ENCODE measurements around the gene TRAM2. TPM values are rescaled to one million over a fixed set of nuclear protein-coding genes. Genes with fewer than 3 reads are reported as not detected.

The TRAM2 gene
- polyA plus RNA-seq, 2 donors = 1.0 to 1.8 TPM

DNA sequence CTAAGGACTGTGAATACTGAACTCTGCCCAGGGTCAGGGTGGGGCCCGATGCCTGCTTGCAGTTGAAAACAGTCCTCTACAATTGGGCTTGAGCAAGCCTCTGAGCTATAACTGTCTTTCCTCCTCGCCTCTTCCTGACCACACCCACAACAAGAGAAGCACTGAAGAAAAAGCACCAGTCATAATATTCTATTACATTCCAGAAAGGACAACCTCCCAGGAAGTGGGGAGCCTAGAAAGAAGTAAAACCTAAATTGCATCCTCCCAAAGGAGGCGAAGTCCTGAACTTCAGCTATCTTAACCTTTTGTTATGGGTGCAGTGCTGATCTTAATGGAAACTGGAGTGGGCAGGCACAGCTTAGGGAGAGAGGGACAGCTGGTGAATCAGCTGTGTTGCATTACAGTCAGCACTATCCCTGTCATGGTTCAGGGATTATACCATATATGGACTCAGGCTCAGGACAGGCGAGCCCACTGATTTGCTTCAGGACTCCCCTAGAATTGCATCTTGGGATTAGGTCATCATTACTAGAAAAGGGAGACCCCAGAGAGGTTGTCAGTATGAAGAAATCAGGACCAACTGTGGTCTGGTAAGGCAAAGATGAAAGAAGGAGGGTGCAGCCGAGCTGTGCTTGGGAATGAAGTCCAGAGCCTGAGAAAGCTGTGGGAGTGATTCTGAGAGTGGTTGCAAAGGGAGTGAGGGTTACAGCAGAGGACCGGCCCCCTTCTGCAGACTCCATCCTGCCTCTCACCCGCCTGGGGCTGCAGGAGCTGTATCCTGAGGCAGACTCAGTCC, 18.3 kb upstream of the TRAM2 start:
- WGBS, 2 donors = 46 to 51% methylated on average over 7 of the region's 7 CpGs
- Histone ChIP-seq H3K4me3 (ENCODE audit: low read depth in 1 of 2, low read length in 2 of 2) (no peak overlapping the region), H3K9me3 (ENCODE audit: control insufficient read depth in 2 of 2, insufficient read depth in 1 of 2, low read depth in 1 of 2, low read length in 1 of 2) (no peaks in the 10 kb centered on the region), H3K36me3 (ENCODE audit: control insufficient read depth in 2 of 2, insufficient read depth in 2 of 2, low read length in 1 of 2) (no peaks in the 10 kb centered on the region), H3K27ac (ENCODE audit: low read depth in 2 of 2, low read length in 1 of 2) (peak overlapping the region; percentile 63 to 70), H3K27me3 (ENCODE audit: control insufficient read depth in 1 of 2, insufficient read depth in 2 of 2, low read length in 2 of 2) (no peaks in the 10 kb centered on the region), H3K4me1 (ENCODE audit: control insufficient read depth in 2 of 2, insufficient read depth in 2 of 2, low read length in 1 of 2) (no peaks in the 10 kb centered on the region)

DNA sequence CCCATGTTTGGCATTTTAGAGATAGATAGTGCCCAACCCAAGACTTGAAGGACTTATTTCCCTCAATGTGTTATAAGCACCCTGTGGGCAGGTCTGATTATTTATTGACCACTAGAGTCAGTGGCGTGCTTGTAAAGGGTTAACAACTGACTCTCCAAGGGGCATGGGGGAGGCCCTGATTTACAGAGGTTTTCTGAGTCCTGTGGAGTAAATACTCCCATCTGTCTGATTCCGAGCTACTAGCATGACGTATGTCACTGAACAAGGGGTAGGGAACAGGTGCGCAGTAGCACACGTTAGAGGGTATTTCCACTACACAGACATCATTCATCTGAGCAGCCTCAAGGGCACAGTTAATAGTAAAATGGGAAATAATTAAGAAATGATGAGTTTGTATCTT, 17.4 kb upstream of the TRAM2 start:
- no peak overlapping the region for H3K4me3 ChIP-seq (ENCODE audit: low read depth in 1 of 2, low read length in 2 of 2)
- no peaks in the 10 kb centered on the region for H3K9me3 ChIP-seq (ENCODE audit: control insufficient read depth in 2 of 2, insufficient read depth in 1 of 2, low read depth in 1 of 2, low read length in 1 of 2)
- H3K36me3 ChIP-seq (ENCODE audit: control insufficient read depth in 2 of 2, insufficient read depth in 2 of 2, low read length in 1 of 2) = no peaks in the 10 kb centered on the region
- H3K4me1 ChIP-seq (ENCODE audit: control insufficient read depth in 2 of 2, insufficient read depth in 2 of 2, low read length in 1 of 2) = no peaks in the 10 kb centered on the region
- H3K27ac ChIP-seq (ENCODE audit: low read depth in 2 of 2, low read length in 1 of 2) = no peak overlapping the region
- WGBS, 2 donors = 87 to 91% methylated on average over 5 of the region's 5 CpGs
- H3K27me3 ChIP-seq (ENCODE audit: control insufficient read depth in 1 of 2, insufficient read depth in 2 of 2, low read length in 2 of 2) = no peaks in the 10 kb centered on the region

DNA sequence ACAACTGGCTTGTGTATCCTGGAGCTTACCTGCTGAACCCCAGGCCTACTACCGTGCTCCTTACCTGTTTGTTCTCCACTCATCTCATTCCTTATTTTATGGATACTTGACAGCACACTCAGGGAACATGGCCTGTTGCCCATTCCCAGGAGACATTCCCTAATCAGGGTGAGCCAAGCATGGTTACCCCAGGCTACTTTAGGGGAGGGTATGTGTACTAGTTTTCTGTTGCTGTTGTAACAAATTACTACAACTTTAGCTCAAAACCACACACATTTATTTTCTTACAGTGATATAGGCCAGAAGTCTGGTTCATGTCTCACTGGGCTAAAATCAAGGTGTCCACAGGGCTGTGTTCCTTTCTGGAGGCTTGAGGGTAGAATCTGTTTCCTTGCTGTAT, 15.0 kb upstream of the TRAM2 start:
- Histone ChIP-seq H3K27me3 (ENCODE audit: control insufficient read depth in 1 of 2, insufficient read depth in 2 of 2, low read length in 2 of 2) (no peaks in the 10 kb centered on the region), H3K4me1 (ENCODE audit: control insufficient read depth in 2 of 2, insufficient read depth in 2 of 2, low read length in 1 of 2) (no peaks in the 10 kb centered on the region), H3K36me3 (ENCODE audit: control insufficient read depth in 2 of 2, insufficient read depth in 2 of 2, low read length in 1 of 2) (no peaks in the 10 kb centered on the region), H3K27ac (ENCODE audit: low read depth in 2 of 2, low read length in 1 of 2) (no peak overlapping the region), H3K4me3 (ENCODE audit: low read depth in 1 of 2, low read length in 2 of 2) (no peak overlapping the region), H3K9me3 (ENCODE audit: control insufficient read depth in 2 of 2, insufficient read depth in 1 of 2, low read depth in 1 of 2, low read length in 1 of 2) (no peaks in the 10 kb centered on the region)
- 50 to 65% methylated on average over 1 of the region's 1 CpG for WGBS, 2 donors

DNA sequence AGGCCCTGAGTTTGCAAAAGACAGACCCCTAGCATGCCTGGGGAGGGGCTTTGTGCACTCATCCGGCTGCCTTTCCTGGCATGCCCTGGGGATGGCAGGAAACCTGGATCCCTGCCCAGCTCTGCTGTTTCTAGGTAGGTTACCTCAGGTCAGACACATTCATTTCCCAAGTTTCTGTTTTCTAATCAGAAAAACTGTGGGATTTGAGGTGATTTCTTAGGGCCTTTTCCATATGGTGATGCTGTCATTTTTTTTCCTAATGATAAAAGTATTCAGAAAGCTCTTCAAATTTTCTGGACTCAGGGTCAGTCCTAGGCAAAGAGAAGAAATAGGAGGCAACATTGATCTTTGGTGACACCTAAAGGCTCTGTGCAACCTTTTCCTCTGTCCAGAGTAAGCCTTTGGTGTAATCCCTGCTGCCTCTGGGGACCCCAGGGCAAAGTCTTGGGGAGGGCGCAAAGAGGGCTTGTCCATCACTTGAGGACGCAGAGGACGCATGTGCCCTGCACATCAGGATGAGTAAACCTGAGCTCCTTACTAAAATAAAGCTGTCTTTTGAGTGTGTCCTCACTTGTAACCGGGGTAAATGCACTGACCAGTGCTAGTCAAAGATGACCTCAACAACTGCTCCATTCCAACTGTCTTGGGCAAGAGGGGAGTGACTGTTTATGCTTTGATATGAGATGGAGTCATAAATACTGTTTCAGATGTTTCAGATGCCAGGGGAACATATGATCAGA, 13.5 kb upstream of the TRAM2 start:
- 77 to 80% methylated on average over 5 of the region's 5 CpGs for WGBS, 2 donors
- no peak overlapping the region for H3K27ac ChIP-seq (ENCODE audit: low read depth in 2 of 2, low read length in 1 of 2)

DNA sequence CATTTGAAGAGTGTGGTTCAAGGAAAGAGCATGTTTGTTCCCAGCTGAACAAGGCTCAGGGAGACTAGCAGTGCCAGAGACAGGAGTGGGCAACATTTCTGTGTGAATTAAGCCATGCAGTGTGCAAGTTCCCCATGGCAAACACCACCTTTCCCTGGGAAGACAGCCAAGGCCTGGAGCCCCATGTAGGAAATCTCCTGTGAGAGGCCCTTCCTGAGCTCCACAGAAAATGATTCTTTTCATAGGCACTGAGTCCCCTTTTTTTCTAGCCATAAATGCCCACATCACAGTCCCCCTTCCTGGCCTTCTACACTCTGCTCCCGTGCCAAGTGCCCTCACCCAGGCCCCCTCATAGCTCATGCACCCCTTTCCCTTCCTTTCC, 11.8 kb upstream of the TRAM2 start:
- H3K27me3 ChIP-seq (ENCODE audit: control insufficient read depth in 1 of 2, insufficient read depth in 2 of 2, low read length in 2 of 2) = no peaks in the 10 kb centered on the region
- WGBS, 2 donors = 65 to 67% methylated on average over 1 of the region's 1 CpG
- no peak overlapping the region for H3K27ac ChIP-seq (ENCODE audit: low read depth in 2 of 2, low read length in 1 of 2)

More for the DNA sequence above, 13.5 kb upstream of the TRAM2 start:
- H3K36me3 ChIP-seq (ENCODE audit: control insufficient read depth in 2 of 2, insufficient read depth in 2 of 2, low read length in 1 of 2) = no peaks in the 10 kb centered on the region
- H3K27me3 ChIP-seq (ENCODE audit: control insufficient read depth in 1 of 2, insufficient read depth in 2 of 2, low read length in 2 of 2) = no peaks in the 10 kb centered on the region
- H3K9me3 ChIP-seq (ENCODE audit: control insufficient read depth in 2 of 2, insufficient read depth in 1 of 2, low read depth in 1 of 2, low read length in 1 of 2) = no peaks in the 10 kb centered on the region
- no peaks in the 10 kb centered on the region for H3K4me1 ChIP-seq (ENCODE audit: control insufficient read depth in 2 of 2, insufficient read depth in 2 of 2, low read length in 1 of 2)
- no peak overlapping the region for H3K4me3 ChIP-seq (ENCODE audit: low read depth in 1 of 2, low read length in 2 of 2)

DNA sequence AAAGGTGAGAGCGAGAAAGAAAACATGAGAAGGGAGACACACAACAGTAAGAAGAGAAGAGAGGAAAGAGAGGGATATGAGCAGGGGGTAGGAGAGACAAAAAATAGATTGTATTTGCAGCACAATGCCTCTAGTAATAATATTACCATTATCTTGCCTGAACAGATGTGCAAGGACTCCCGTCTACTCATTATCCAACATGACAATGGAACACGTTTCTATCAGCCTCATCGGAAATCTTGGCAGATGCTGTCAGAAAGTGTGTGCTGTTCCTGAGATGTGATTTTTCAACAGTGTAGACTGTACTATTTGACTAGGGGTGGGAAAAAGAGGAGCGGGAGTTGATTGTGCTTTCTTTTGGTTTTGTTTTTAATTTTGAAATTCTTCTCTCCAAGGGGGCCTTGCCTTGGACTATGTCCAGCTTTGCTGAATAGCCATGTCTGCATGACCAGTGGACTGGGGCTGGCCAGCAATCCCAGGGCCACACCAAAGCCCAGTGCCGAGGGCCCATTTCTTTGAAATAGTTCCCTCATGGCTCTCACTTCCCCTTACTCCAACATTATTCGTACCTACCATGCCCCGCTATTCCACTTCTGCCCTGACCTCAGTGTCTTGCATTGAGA, 11.3 kb upstream of the TRAM2 start:
- Histone ChIP-seq H3K36me3 (ENCODE audit: control insufficient read depth in 2 of 2, insufficient read depth in 2 of 2, low read length in 1 of 2) (no peaks in the 10 kb centered on the region), H3K9me3 (ENCODE audit: control insufficient read depth in 2 of 2, insufficient read depth in 1 of 2, low read depth in 1 of 2, low read length in 1 of 2) (no peaks in the 10 kb centered on the region), H3K4me3 (ENCODE audit: low read depth in 1 of 2, low read length in 2 of 2) (no peak overlapping the region), H3K27ac (ENCODE audit: low read depth in 2 of 2, low read length in 1 of 2) (no peak overlapping the region), H3K27me3 (ENCODE audit: control insufficient read depth in 1 of 2, insufficient read depth in 2 of 2, low read length in 2 of 2) (no peaks in the 10 kb centered on the region), H3K4me1 (ENCODE audit: control insufficient read depth in 2 of 2, insufficient read depth in 2 of 2, low read length in 1 of 2) (no peaks in the 10 kb centered on the region)
- 63 to 74% methylated on average over 8 of the region's 8 CpGs for WGBS, 2 donors

More for the DNA sequence above, 11.8 kb upstream of the TRAM2 start:
- Histone ChIP-seq H3K9me3 (ENCODE audit: control insufficient read depth in 2 of 2, insufficient read depth in 1 of 2, low read depth in 1 of 2, low read length in 1 of 2) (no peaks in the 10 kb centered on the region), H3K4me3 (ENCODE audit: low read depth in 1 of 2, low read length in 2 of 2) (no peak overlapping the region), H3K36me3 (ENCODE audit: control insufficient read depth in 2 of 2, insufficient read depth in 2 of 2, low read length in 1 of 2) (no peaks in the 10 kb centered on the region), H3K4me1 (ENCODE audit: control insufficient read depth in 2 of 2, insufficient read depth in 2 of 2, low read length in 1 of 2) (no peaks in the 10 kb centered on the region)

DNA sequence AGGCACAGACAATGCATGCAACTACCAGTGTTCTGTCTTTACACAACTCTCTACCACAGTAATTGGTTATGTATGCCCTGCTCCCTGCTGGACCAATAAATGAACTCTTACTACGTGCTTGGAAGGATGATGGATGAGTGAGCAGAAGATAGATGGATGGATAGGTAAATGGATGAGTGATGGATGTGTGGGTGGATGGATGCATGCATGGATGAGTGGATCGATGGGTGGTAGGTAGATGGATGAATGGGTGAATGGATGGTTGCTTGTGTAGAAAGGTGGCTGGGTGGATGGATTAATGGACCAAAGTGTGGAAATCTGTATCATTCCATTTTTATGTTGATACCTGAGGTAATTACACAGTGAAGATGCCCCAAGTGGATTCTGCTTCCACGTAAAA, 10.1 kb upstream of the TRAM2 start:
- Histone ChIP-seq H3K27me3 (ENCODE audit: control insufficient read depth in 1 of 2, insufficient read depth in 2 of 2, low read length in 2 of 2) (no peaks in the 10 kb centered on the region), H3K4me1 (ENCODE audit: control insufficient read depth in 2 of 2, insufficient read depth in 2 of 2, low read length in 1 of 2) (no peaks in the 10 kb centered on the region), H3K27ac (ENCODE audit: low read depth in 2 of 2, low read length in 1 of 2) (no peak overlapping the region), H3K36me3 (ENCODE audit: control insufficient read depth in 2 of 2, insufficient read depth in 2 of 2, low read length in 1 of 2) (no peaks in the 10 kb centered on the region), H3K9me3 (ENCODE audit: control insufficient read depth in 2 of 2, insufficient read depth in 1 of 2, low read depth in 1 of 2, low read length in 1 of 2) (no peaks in the 10 kb centered on the region), H3K4me3 (ENCODE audit: low read depth in 1 of 2, low read length in 2 of 2) (no peak overlapping the region)
- WGBS, 2 donors = 91% methylated on average over 3 of the region's 3 CpGs

DNA sequence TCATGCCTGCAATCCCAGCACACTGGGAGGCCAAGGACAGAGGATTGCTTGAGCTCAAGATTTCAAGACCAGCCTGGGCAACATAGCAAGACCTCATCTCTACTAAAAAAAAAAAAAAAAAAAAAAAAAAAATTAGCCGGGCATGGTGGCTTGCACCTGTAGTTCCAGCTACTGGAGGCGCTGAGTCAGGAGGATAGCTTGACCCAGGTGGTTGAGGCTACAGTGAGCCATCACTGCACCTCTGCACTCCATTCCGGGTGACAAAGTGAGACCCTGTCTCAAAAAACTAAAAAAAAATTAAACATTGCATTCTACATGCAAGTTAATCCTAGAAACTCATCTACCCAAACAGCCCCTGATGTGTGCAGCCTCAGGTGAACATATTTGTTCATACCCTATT, 7.3 kb upstream of the TRAM2 start:
- Histone ChIP-seq H3K9me3 (ENCODE audit: control insufficient read depth in 2 of 2, insufficient read depth in 1 of 2, low read depth in 1 of 2, low read length in 1 of 2) (no peaks in the 10 kb centered on the region), H3K27me3 (ENCODE audit: control insufficient read depth in 1 of 2, insufficient read depth in 2 of 2, low read length in 2 of 2) (no peaks in the 10 kb centered on the region), H3K4me1 (ENCODE audit: control insufficient read depth in 2 of 2, insufficient read depth in 2 of 2, low read length in 1 of 2) (no peaks in the 10 kb centered on the region), H3K27ac (ENCODE audit: low read depth in 2 of 2, low read length in 1 of 2) (no peak overlapping the region), H3K36me3 (ENCODE audit: control insufficient read depth in 2 of 2, insufficient read depth in 2 of 2, low read length in 1 of 2) (peaks cover 0 to 2% of the 10 kb centered on the region in 2 donors), H3K4me3 (ENCODE audit: low read depth in 1 of 2, low read length in 2 of 2) (no peak overlapping the region)
- WGBS, 2 donors = 90 to 94% methylated on average over 3 of the region's 3 CpGs

DNA sequence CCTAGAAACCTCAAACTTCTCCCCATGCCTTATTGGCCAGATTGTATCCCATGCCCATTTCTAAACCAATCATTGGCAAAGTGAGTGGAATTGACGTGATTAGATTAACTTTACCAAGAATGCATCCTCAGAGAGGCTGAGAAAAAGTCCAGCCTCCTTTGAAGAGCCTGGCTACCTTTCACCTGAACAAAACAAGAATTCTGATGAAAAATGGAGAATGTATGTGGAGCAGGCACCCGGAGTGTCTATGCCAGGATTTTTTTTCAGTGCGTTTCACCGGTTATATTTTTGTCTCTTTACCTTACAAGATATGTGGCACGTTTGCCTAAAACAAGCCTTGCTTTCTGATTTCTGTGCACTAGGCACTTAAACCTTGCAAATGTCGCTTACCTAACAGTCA, 6.1 kb upstream of the TRAM2 start:
- 92 to 95% methylated on average over 6 of the region's 6 CpGs for WGBS, 2 donors
- no peak overlapping the region for H3K27ac ChIP-seq (ENCODE audit: low read depth in 2 of 2, low read length in 1 of 2)
- peaks cover 0 to 2% of the 10 kb centered on the region in 2 donors for H3K36me3 ChIP-seq (ENCODE audit: control insufficient read depth in 2 of 2, insufficient read depth in 2 of 2, low read length in 1 of 2)
- H3K4me3 ChIP-seq (ENCODE audit: low read depth in 1 of 2, low read length in 2 of 2) = no peak overlapping the region
- no peaks in the 10 kb centered on the region for H3K27me3 ChIP-seq (ENCODE audit: control insufficient read depth in 1 of 2, insufficient read depth in 2 of 2, low read length in 2 of 2)
- H3K4me1 ChIP-seq (ENCODE audit: control insufficient read depth in 2 of 2, insufficient read depth in 2 of 2, low read length in 1 of 2) = no peaks in the 10 kb centered on the region
- no peaks in the 10 kb centered on the region for H3K9me3 ChIP-seq (ENCODE audit: control insufficient read depth in 2 of 2, insufficient read depth in 1 of 2, low read depth in 1 of 2, low read length in 1 of 2)
